Gastrocnemius medialis (tissue), 4 donors: ENCODE results near the gene SLC1A2.

ENCODE experiments used
- CTCF ChIP-seq, 5 experiments: fragments of 450-650 bp in 3 of 5; fragments of 200-600 bp in 2 of 5; sonication (generic) in 2 of 5; IDR thresholded peaks in 4 of 5; conservative IDR thresholded peaks in 1 of 5; 1 replicate in 4 of 5; 2 replicates in 1 of 5; pipeline ENCODE4 v1.5.1; 2016 to 2019; ENCODE audit warnings: antibody characterized with exemption in 5 of 5, mild to moderate bottlenecking in 3 of 5, moderate library complexity in 3 of 5
- POLR2A ChIP-seq, 2 donors: fragments of 450-650 bp; IDR thresholded peaks; one replicate each; pipeline ENCODE4 v1.6.1; 2017; ENCODE audit warnings: antibody characterized with exemption in 2 of 2, mild to moderate bottlenecking in 2 of 2, moderate library complexity in 2 of 2

- TF ChIP-seq POLR2A (IDR thresholded peaks at IDR 0.05) (no peak), CTCF (IDR thresholded peaks at IDR 0.05 in 4 of 5, conservative IDR thresholded peaks at IDR 0.05 in 1 of 5) (no peak)
These were observed 196.0 kb downstream of the SLC1A2 start for GRCh38 chr11:35223371-35223796.
